Measurements from ENCODE around the gene PRSS36.

- TF ChIP-seq CTCF (conservative IDR thresholded peaks at IDR 0.05; ENCODE audit: low read depth, low read length) (no peak), POLR2A (IDR thresholded peaks at IDR 0.05; ENCODE audit: low read depth, low read length) (no peak), USF2 (IDR thresholded peaks at IDR 0.05; ENCODE audit: low read depth, low read length) (no peak), CEBPB (IDR thresholded peaks at IDR 0.05; ENCODE audit: low read depth, low read length) (no peak), ELK1 (IDR thresholded peaks at IDR 0.05; ENCODE audit: borderline replicate concordance, low read depth, low read length) (no peak), MAFK (IDR thresholded peaks at IDR 0.05; ENCODE audit: low read depth, low read length) (no peak), RAD21 (IDR thresholded peaks at IDR 0.05; ENCODE audit: low read length) (no peak), MXI1 (IDR thresholded peaks at IDR 0.05; ENCODE audit: borderline replicate concordance, low read depth, low read length) (no peak), RFX5 (IDR thresholded peaks at IDR 0.05; ENCODE audit: low read depth, low read length) (no peak), SMC3 (IDR thresholded peaks at IDR 0.05; ENCODE audit: low read depth, low read length) (no peak), RCOR1 (IDR thresholded peaks at IDR 0.05; ENCODE audit: insufficient replicate concordance, low read length) (no peak), FOS (IDR thresholded peaks at IDR 0.05; ENCODE audit: low read depth, low read length) (no peak)
Measured at GRCh38 chr16:31147574-31147973, 2.3 kb downstream of the PRSS36 start.
